Bronchial epithelial cell (primary cell): ENCODE data around the gene SLC30A9. TPM values are rescaled to one million over a fixed set of nuclear protein-coding genes. Genes with fewer than 3 reads are reported as not detected.
A peak's percentile ranks its signal among the peaks of the same experiment; 100 is the strongest.

Source experiments
- DNase-seq: peaks from one replicate; pipeline ENCODE4 v3.0.0-alpha.2; 2010; ENCODE audit warnings: low read depth
- FAIRE-seq: peaks from 2 replicates; lab custom pipeline; 2011; peaks lifted over from hg19 to GRCh38; lab: Jason Lieb, UNC
- H3K27me3 ChIP-seq: 2 replicates; pipeline ENCODE4 v1.5.1; 2011; ENCODE audit warnings: low read length; ENCODE audit not compliant: control insufficient read depth, insufficient read depth
- H3K36me3 ChIP-seq: 2 replicates; pipeline ENCODE4 v1.5.1; 2011; ENCODE audit warnings: low read length; ENCODE audit not compliant: control insufficient read depth, insufficient read depth
- H3K4me3 ChIP-seq: 2 replicates; pipeline ENCODE4 v1.5.1; 2011; ENCODE audit warnings: mild to moderate bottlenecking, low read depth, low read length, control low read depth
- CTCF ChIP-seq: IDR thresholded peaks from 2 replicates; pipeline ENCODE4 v1.5.1; 2011; ENCODE audit warnings: mild to moderate bottlenecking, moderate library complexity, low read length, control low read depth, inconsistent platforms; ENCODE audit not compliant: insufficient read depth, severe bottlenecking
- total RNA-seq: library from RNA; depleted of rRNA; stranded (reverse); fragments of >200 nt; gene quantifications from 2 replicates; pipeline ENCODE4 v1.2.1, GENCODE V29; 2014

The SLC30A9 gene
- total RNA-seq, 1 donor from 2014 or later, result 54.5 TPM

DNA sequence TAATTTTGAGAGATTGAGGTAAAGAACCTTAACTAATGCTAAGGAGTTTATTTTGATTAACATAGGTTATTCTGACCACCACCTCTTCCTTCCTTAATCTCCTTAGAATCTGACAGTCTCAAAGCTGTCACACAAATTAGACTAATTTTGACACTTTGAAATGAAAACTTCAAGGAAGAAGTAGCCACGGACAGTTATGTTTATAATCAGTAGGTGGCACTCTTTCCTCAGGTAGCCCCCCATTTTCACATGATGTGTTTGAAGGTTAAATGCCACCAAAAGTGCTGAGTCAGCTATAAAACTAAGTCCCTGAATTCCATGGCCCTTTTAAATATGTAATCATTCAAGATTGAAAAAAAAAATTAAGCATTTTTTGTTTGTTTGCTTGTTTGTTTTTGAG lies 32.7 kb upstream of the SLC30A9 start:
- Histone ChIP-seq H3K36me3 (no peaks in the 10 kb centered on the region), H3K4me3 (no peak overlapping the region), H3K27me3 (no peaks in the 10 kb centered on the region)
- FAIRE-seq (no peak), DNase-seq (peak; percentile 27)
- peak; percentile 25 for TF ChIP-seq CTCF

GRCh38 chr4:41963105-41963504 lies 27.2 kb upstream of the SLC30A9 start:
- no peak overlapping the region for H3K4me3 ChIP-seq
- no peaks in the 10 kb centered on the region for H3K36me3 ChIP-seq
- FAIRE-seq, result no peak
- DNase-seq, result peak; percentile 18
- no peak for TF ChIP-seq CTCF
- no peaks in the 10 kb centered on the region for H3K27me3 ChIP-seq

DNA sequence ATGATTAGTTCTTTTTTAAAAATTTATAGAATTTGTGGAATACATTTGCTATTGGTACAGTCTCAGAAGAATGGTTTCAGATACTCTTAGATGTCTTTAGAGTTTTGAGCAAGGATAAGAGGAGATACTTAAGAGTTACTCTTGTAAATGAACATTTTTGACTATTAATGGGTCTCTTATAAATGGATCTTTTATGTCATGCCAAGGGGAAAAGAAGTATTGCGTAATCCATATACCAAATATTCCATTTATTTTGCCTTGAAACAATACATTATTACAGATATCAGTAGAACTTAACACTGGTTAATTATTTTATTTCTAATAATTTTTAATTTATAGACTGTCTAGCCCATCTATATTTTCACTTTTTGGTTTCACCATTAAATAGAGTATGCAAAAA lies 25.9 kb upstream of the SLC30A9 start:
- no peak for FAIRE-seq
- Histone ChIP-seq H3K36me3 (no peaks in the 10 kb centered on the region), H3K4me3 (no peak overlapping the region), H3K27me3 (no peaks in the 10 kb centered on the region)
- DNase-seq, result no peak
- no peak for TF ChIP-seq CTCF

- TF ChIP-seq CTCF, result no peak
- Histone ChIP-seq H3K27me3 (no peaks in the 10 kb centered on the region), H3K4me3 (no peak overlapping the region), H3K36me3 (no peaks in the 10 kb centered on the region)
- DNase-seq (peak; percentile 88), FAIRE-seq (no peak)
These were observed 22.9 kb upstream of the SLC30A9 start for GRCh38 chr4:41967392-41967791.

DNA sequence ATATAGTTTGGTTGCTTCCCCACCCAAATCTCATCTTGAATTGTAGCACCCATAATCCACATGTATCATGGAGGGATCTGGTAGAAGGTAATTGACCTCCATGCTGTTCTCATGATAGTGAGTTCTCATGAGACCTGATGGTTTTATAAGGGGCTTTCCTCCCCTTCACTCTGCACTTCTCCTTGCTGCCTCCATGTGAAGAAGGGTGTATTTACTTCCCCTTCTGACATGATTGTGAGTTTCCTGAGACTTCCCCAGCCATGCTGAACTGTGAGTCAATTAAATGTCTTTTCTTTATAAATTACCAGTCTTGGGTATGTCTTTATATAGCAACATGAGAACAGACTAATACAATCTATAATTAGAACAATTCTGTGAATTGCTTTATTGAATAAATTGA lies 20.7 kb upstream of the SLC30A9 start:
- DNase-seq, result no peak
- FAIRE-seq, result no peak
- H3K36me3 ChIP-seq, result no peaks in the 10 kb centered on the region
- no peak overlapping the region for H3K4me3 ChIP-seq
- no peaks in the 10 kb centered on the region for H3K27me3 ChIP-seq
- TF ChIP-seq CTCF, result no peak

DNA sequence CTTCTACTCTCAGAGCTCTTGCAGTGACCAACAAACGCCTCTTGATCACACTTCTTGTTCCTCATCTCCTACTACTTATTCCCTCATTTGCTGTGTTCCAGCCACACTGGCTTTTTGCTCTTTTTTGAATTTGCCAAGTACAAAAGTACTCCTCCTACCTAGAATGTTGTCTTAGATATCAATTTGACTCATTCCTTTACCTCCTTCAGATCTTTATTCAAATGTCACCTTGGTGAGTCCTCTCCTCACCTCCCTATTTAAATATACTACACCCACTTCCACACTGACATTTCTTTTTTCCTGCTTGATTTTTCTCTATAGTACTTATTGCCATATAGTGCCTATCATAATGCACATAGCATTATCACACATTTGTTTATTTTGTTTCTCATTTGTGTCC lies 15.0 kb upstream of the SLC30A9 start:
- FAIRE-seq (no peak), DNase-seq (no peak)
- Histone ChIP-seq H3K4me3 (no peak overlapping the region), H3K27me3 (no peaks in the 10 kb centered on the region), H3K36me3 (no peaks in the 10 kb centered on the region)
- no peak for TF ChIP-seq CTCF
